ENCODE measurements around the gene GAB2.

- TF ChIP-seq CTCF (IDR thresholded peaks at IDR 0.05), result no peak
- TF ChIP-seq POLR2A (IDR thresholded peaks at IDR 0.05), result no peak
Observed at GRCh38 chr11:78298291-78298771, 119.3 kb downstream of the GAB2 start.

Measured in stomach (tissue), 4 donors.